ENCODE results near the gene CALM1.

The CALM1 gene

GRCh38 chr14:90443161-90444076, 46.6 kb downstream of the CALM1 start:
- no peak overlapping the region for H3K9ac ChIP-seq (ENCODE audit: insufficient read length, low read depth)
- DNase-seq (ENCODE audit: low read depth, low spot score), result no peak
- H3K36me3 ChIP-seq (ENCODE audit: insufficient read depth, insufficient read length, low read length), result no peaks in the 10 kb centered on the region
- TF ChIP-seq SUZ12 (IDR thresholded peaks at IDR 0.05; ENCODE audit: extremely low read depth, insufficient read depth, insufficient read length) (no peak), ZNF274 (IDR thresholded peaks at IDR 0.05; ENCODE audit: low read depth, low read length) (no peak)
- peaks cover 3% of the 10 kb centered on the region for H3K4me1 ChIP-seq (ENCODE audit: insufficient read depth, insufficient read length)
- no peak overlapping the region for H3K4me3 ChIP-seq (ENCODE audit: insufficient read length, low read depth)
- 0 out of 2 replicates have a peak, but pooled peaks cover 9% of the 10 kb centered on the region for H3K9me3 ChIP-seq (ENCODE audit: insufficient read depth, low read length)
- H3K27me3 ChIP-seq (ENCODE audit: insufficient read depth, insufficient read length), result no peaks in the 10 kb centered on the region

GRCh38 chr14:90444077-90444696, 47.4 kb downstream of the CALM1 start:
- no peaks in the 10 kb centered on the region for H3K27me3 ChIP-seq (ENCODE audit: insufficient read depth, insufficient read length)
- no peaks in the 10 kb centered on the region for H3K36me3 ChIP-seq (ENCODE audit: insufficient read depth, insufficient read length, low read length)
- TF ChIP-seq ZNF274 (IDR thresholded peaks at IDR 0.05; ENCODE audit: low read depth, low read length), result no peak
- TF ChIP-seq SUZ12 (IDR thresholded peaks at IDR 0.05; ENCODE audit: extremely low read depth, insufficient read depth, insufficient read length), result no peak
- TF ChIP-seq YY1 (IDR thresholded peaks at IDR 0.05; ENCODE audit: insufficient read depth, insufficient read length), result no peak
- peaks cover 3% of the 10 kb centered on the region for H3K4me1 ChIP-seq (ENCODE audit: insufficient read depth, insufficient read length)
- H3K9ac ChIP-seq (ENCODE audit: insufficient read length, low read depth), result no peak overlapping the region
- H3K4me3 ChIP-seq (ENCODE audit: insufficient read length, low read depth), result no peak overlapping the region
- no peak for DNase-seq (ENCODE audit: low read depth, low spot score)
- H3K9me3 ChIP-seq (ENCODE audit: insufficient read depth, low read length), result 0 out of 2 replicates have a peak, but pooled peaks cover 9% of the 10 kb centered on the region

- no peaks in the 10 kb centered on the region for H3K36me3 ChIP-seq (ENCODE audit: insufficient read depth, insufficient read length, low read length)
- H3K4me1 ChIP-seq (ENCODE audit: insufficient read depth, insufficient read length), result peaks cover 3% of the 10 kb centered on the region
- no peak overlapping the region for H3K4me3 ChIP-seq (ENCODE audit: insufficient read length, low read depth)
- no peak overlapping the region for H3K9ac ChIP-seq (ENCODE audit: insufficient read length, low read depth)
- DNase-seq (ENCODE audit: low read depth, low spot score), result no peak
- TF ChIP-seq YY1 (IDR thresholded peaks at IDR 0.05; ENCODE audit: insufficient read depth, insufficient read length), result no peak
- TF ChIP-seq ZNF274 (IDR thresholded peaks at IDR 0.05; ENCODE audit: low read depth, low read length), result no peak
- TF ChIP-seq SUZ12 (IDR thresholded peaks at IDR 0.05; ENCODE audit: extremely low read depth, insufficient read depth, insufficient read length), result no peak
- H3K9me3 ChIP-seq (ENCODE audit: insufficient read depth, low read length), result 0 out of 2 replicates have a peak, but pooled peaks cover 9% of the 10 kb centered on the region
- no peaks in the 10 kb centered on the region for H3K27me3 ChIP-seq (ENCODE audit: insufficient read depth, insufficient read length)
Observed at GRCh38 chr14:90445011-90445410, 48.2 kb downstream of the CALM1 start.

- Histone ChIP-seq H3K9me3 (ENCODE audit: insufficient read depth, low read length) (0 out of 2 replicates have a peak, but pooled peaks cover 9% of the 10 kb centered on the region), H3K4me3 (ENCODE audit: insufficient read length, low read depth) (no peak overlapping the region), H3K4me1 (ENCODE audit: insufficient read depth, insufficient read length) (no peaks in the 10 kb centered on the region), H3K36me3 (ENCODE audit: insufficient read depth, insufficient read length, low read length) (no peaks in the 10 kb centered on the region), H3K27me3 (ENCODE audit: insufficient read depth, insufficient read length) (no peaks in the 10 kb centered on the region), H3K9ac (ENCODE audit: insufficient read length, low read depth) (no peak overlapping the region)
- no peak for DNase-seq (ENCODE audit: low read depth, low spot score)
- no peak for TF ChIP-seq ZNF274 (IDR thresholded peaks at IDR 0.05; ENCODE audit: low read depth, low read length)
- TF ChIP-seq YY1 (IDR thresholded peaks at IDR 0.05; ENCODE audit: insufficient read depth, insufficient read length), result no peak
- no peak for TF ChIP-seq SUZ12 (IDR thresholded peaks at IDR 0.05; ENCODE audit: extremely low read depth, insufficient read depth, insufficient read length)
Observed at GRCh38 chr14:90446405-90446804, 49.6 kb downstream of the CALM1 start.

- Histone ChIP-seq H3K27me3 (ENCODE audit: insufficient read depth, insufficient read length) (no peaks in the 10 kb centered on the region), H3K36me3 (ENCODE audit: insufficient read depth, insufficient read length, low read length) (no peaks in the 10 kb centered on the region), H3K4me1 (ENCODE audit: insufficient read depth, insufficient read length) (no peaks in the 10 kb centered on the region), H3K4me3 (ENCODE audit: insufficient read length, low read depth) (no peak overlapping the region), H3K9me3 (ENCODE audit: insufficient read depth, low read length) (0 out of 2 replicates have a peak, but pooled peaks cover 9% of the 10 kb centered on the region), H3K9ac (ENCODE audit: insufficient read length, low read depth) (no peak overlapping the region)
- DNase-seq (ENCODE audit: low read depth, low spot score), result no peak
- no peak for TF ChIP-seq YY1 (IDR thresholded peaks at IDR 0.05; ENCODE audit: insufficient read depth, insufficient read length)
- TF ChIP-seq SUZ12 (IDR thresholded peaks at IDR 0.05; ENCODE audit: extremely low read depth, insufficient read depth, insufficient read length), result no peak
- no peak for TF ChIP-seq ZNF274 (IDR thresholded peaks at IDR 0.05; ENCODE audit: low read depth, low read length)
Observed at GRCh38 chr14:90447720-90448497, 51.1 kb downstream of the CALM1 start.

- DNase-seq (ENCODE audit: low read depth, low spot score), result no peak
- no peak overlapping the region for H3K4me3 ChIP-seq (ENCODE audit: insufficient read length, low read depth)
- TF ChIP-seq ZNF274 (IDR thresholded peaks at IDR 0.05; ENCODE audit: low read depth, low read length), result no peak
- TF ChIP-seq YY1 (IDR thresholded peaks at IDR 0.05; ENCODE audit: insufficient read depth, insufficient read length), result no peak
- no peak for TF ChIP-seq SUZ12 (IDR thresholded peaks at IDR 0.05; ENCODE audit: extremely low read depth, insufficient read depth, insufficient read length)
- H3K27me3 ChIP-seq (ENCODE audit: insufficient read depth, insufficient read length), result no peaks in the 10 kb centered on the region
- H3K9ac ChIP-seq (ENCODE audit: insufficient read length, low read depth), result no peak overlapping the region
- no peaks in the 10 kb centered on the region for H3K4me1 ChIP-seq (ENCODE audit: insufficient read depth, insufficient read length)
- H3K9me3 ChIP-seq (ENCODE audit: insufficient read depth, low read length), result 0 out of 2 replicates have a peak, but pooled peaks cover 9% of the 10 kb centered on the region
- H3K36me3 ChIP-seq (ENCODE audit: insufficient read depth, insufficient read length, low read length), result no peaks in the 10 kb centered on the region
Observed at GRCh38 chr14:90449411-90449810, 52.6 kb downstream of the CALM1 start.

All from NT2/D1 (cell line).